ENCODE data around the gene CLEC4C. TPM values are rescaled to one million over a fixed set of nuclear protein-coding genes. Genes with fewer than 3 reads are reported as not detected.

The CLEC4C gene
- total RNA-seq, 3 donors from 2014 or later, result not detected

DNA sequence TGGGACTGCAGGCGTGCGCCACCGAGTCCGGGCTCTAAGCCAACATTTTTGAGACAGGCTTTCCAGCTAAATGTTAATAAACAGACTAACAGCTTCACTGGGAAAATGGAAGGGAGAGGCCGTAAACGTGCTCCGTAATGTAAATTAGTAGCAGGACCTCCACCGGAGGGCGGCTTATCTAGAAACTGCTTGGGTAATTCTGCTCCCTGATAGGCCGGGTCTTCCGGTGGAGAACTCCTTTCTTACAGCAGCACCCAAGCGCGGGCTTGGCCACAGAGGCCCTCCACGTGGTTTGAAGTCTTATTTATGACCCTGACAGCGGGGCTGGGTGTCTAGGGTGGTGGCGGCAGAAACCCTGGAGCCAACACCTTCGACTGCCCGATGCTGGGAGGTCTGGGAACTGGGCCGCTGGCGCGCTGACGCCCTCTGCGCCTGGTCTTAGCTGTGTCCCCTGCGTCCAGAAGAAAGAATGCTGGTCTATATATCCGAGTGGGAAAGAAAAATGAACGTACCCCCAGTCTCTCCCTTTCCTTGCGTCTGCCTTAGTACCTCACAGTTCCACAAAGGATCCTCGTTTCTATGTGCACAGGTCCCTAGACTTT lies 34.2 kb downstream of the CLEC4C start:
- intact Hi-C loops (cut with DNase I; ENCODE audit: low total_unique reads), result no loop called here
- TF ChIP-seq POLR2A (IDR thresholded peaks at IDR 0.05) (no peak), POLR2AphosphoS5 (IDR thresholded peaks at IDR 0.05) (no peak)
- TF ChIP-seq, protein P1, sequence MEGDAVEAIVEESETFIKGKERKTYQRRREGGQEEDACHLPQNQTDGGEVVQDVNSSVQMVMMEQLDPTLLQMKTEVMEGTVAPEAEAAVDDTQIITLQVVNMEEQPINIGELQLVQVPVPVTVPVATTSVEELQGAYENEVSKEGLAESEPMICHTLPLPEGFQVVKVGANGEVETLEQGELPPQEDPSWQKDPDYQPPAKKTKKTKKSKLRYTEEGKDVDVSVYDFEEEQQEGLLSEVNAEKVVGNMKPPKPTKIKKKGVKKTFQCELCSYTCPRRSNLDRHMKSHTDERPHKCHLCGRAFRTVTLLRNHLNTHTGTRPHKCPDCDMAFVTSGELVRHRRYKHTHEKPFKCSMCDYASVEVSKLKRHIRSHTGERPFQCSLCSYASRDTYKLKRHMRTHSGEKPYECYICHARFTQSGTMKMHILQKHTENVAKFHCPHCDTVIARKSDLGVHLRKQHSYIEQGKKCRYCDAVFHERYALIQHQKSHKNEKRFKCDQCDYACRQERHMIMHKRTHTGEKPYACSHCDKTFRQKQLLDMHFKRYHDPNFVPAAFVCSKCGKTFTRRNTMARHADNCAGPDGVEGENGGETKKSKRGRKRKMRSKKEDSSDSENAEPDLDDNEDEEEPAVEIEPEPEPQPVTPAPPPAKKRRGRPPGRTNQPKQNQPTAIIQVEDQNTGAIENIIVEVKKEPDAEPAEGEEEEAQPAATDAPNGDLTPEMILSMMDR (IDR thresholded peaks at IDR 0.05), result no peak
- Histone ChIP-seq H3K4me3 (no peak overlapping the region), H3K27me3 (no peaks in the 10 kb centered on the region), H3K36me3 (no peaks in the 10 kb centered on the region), H3K4me1 (no peaks in the 10 kb centered on the region), H3K9me3 (no peaks in the 10 kb centered on the region), H3K27ac (no peak overlapping the region)
- no peak for DNase-seq (ENCODE audit: low spot score in 2 of 2)

DNA sequence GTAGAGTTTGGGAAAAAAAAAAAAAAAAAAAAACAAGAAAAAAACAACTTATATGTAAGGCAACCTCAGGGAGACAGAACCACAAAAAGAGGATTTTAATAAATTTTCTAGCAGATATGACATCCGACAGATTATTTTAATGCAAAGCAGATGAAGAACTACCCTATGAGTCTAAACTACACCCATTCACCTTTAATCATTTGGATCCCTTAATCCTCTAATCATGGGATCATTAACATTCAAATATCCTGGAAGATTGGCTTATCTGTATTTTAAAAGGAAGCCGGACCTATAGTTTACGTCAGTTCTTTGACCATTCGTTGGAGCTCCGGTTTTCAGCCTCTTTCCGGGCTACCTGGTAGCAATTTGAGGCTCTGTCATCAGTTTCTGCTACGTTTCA lies 36.0 kb downstream of the CLEC4C start, which contains the start of gene DPPA3:
Gene DPPA3, plus strand, starts transcription at position 301 of the 400 bp plus-strand sequence. CDS start 138 bp downstream, outside the sequence.
- Histone ChIP-seq H3K27me3 (no peaks in the 10 kb centered on the region), H3K4me3 (no peak within 1 kb of the TSS), H3K27ac (no peak within 1 kb of the TSS), H3K9me3 (no peaks in the 10 kb centered on the region), H3K36me3 (no peaks in the 10 kb centered on the region), H3K4me1 (no peaks in the 10 kb centered on the region)
- DNase-seq (ENCODE audit: low spot score in 2 of 2), result no peak
- no peak for TF ChIP-seq POLR2A (IDR thresholded peaks at IDR 0.05)
- TF ChIP-seq, protein P1 (IDR thresholded peaks at IDR 0.05), result no peak
- intact Hi-C loops (cut with DNase I; ENCODE audit: low total_unique reads), result no loop called here

DNA sequence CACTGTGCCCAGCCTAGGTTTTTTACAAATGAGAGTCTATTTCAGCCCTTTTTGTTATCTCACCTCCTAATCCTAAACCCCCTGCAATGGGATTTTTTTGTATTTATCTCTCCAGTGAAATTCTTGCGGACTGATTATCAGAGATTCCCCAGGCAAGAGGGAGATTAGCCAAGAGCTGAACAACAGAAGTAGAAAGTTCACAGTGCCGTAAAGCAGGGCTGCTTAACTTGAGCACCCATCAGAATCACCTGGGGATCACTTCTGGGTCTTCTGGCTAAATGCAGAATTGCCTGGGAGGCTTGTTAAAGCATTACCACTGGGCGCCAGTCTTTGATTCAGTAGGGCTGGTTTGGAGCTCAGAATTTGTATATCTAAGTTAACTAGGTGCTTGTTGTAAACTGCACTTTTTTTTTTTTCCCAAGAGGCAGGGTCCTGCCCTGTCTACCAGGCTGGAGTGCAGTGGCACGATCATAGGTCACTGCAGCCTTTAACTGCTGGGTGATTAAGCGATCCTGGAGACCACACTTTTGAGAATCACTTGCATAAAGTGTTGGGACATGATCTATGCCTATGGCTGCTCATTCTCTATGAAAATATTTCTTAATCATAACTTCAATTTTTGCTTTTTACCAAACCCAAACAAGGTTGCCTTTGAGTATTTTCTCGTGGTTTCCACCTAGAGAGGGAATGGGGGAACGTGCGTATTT lies 37.1 kb downstream of the CLEC4C start:
- intact Hi-C loops (cut with DNase I; ENCODE audit: low total_unique reads), result no loop called here
- no peaks in the 10 kb centered on the region for H3K9me3 ChIP-seq
- no peak overlapping the region for H3K4me3 ChIP-seq
- no peak for DNase-seq (ENCODE audit: low spot score in 2 of 2)
- H3K27me3 ChIP-seq, result no peaks in the 10 kb centered on the region
- H3K27ac ChIP-seq, result no peak overlapping the region
- no peaks in the 10 kb centered on the region for H3K4me1 ChIP-seq
- no peak for TF ChIP-seq POLR2A (IDR thresholded peaks at IDR 0.05)
- no peak for TF ChIP-seq POLR2AphosphoS5 (IDR thresholded peaks at IDR 0.05)
- TF ChIP-seq, protein P1 (IDR thresholded peaks at IDR 0.05), result no peak
- no peaks in the 10 kb centered on the region for H3K36me3 ChIP-seq

DNA sequence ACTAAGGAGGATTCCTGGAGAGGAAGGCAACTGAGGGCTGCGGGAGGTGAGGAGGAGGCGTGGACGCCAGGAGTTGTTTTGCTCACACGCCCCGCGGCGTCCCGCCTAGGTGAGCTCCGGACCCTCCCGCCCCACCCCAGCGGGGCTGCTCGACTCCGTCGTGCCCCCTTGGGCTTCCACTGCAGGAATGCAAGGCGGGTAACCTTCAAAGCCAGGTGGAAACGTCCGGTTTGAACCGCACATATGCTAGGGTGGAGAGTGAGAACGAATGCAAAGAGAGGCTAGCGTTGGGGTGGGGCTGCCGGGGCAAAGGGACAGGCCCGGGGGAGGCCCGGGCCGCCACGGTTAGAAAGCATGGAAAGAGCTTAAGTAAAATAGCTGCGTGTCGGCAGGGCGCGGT lies 41.3 kb downstream of the CLEC4C start:
- Histone ChIP-seq H3K9me3 (no peaks in the 10 kb centered on the region), H3K36me3 (no peaks in the 10 kb centered on the region), H3K4me3 (no peak overlapping the region), H3K4me1 (no peaks in the 10 kb centered on the region), H3K27me3 (no peaks in the 10 kb centered on the region), H3K27ac (no peak overlapping the region)
- DNase-seq (ENCODE audit: low spot score in 2 of 2), result no peak
- TF ChIP-seq, protein P1 (IDR thresholded peaks at IDR 0.05), result no peak
- TF ChIP-seq POLR2AphosphoS5 (IDR thresholded peaks at IDR 0.05), result no peak
- intact Hi-C loops (cut with DNase I; ENCODE audit: low total_unique reads), result no loop called here

DNA sequence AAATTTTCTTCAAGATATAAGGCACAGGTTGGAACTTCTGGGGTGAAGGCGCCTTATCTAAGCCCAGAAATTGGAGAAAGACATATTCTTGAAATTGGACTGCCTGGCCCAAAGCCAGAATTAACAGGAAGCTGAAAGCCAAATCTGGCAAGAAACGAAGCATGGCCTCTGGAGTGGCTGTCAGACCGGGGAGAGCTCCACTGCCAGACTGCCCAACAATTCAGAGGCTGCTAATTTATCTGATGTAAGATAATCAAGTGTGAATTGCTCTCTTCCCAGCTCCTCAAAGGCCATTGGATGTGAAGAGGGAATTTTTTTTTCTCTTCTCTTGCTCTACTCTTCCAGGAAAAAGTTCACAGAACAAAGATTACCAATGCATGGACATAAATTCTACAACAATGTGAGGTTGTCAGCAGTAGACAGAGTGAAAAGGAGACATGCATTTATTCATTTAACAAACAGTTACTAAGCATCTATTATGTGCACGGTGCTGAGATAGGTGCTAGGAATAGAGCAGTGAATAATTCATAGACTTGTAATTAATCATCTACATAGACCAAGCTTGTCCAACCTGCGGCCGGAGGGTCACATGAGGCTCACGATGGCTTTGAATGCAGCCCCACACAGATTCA lies 51.5 kb downstream of the CLEC4C start, which contains the start of gene GDF3:
Gene GDF3, minus strand, starts transcription at position 210 of the 632 bp plus-strand sequence. Its CDS starts 47 bp downstream, at position 163.
- Histone ChIP-seq H3K4me1 (no peaks in the 10 kb centered on the region), H3K36me3 (no peaks in the 10 kb centered on the region), H3K27ac (no peak within 1 kb of the TSS), H3K4me3 (no peak within 1 kb of the TSS), H3K27me3 (no peaks in the 10 kb centered on the region), H3K9me3 (no peaks in the 10 kb centered on the region)
- DNase-seq (ENCODE audit: low spot score in 2 of 2), result no peak
- intact Hi-C loops (cut with DNase I; ENCODE audit: low total_unique reads), result no loop called here
- TF ChIP-seq, protein P1 (IDR thresholded peaks at IDR 0.05), result no peak
- TF ChIP-seq POLR2A (IDR thresholded peaks at IDR 0.05) (no peak), POLR2AphosphoS5 (IDR thresholded peaks at IDR 0.05) (peak in 1 of 3 donors; percentile 10)

Data from breast epithelium (tissue), 4 donors.